Mesendoderm (in vitro differentiated cells): ENCODE results near the gene RBMS1.
"Not testable (repeated sequence)": the region's sequence is repeated elsewhere in the genome, so short reads cannot be mapped to it uniquely, and the experiment has no call there.

Source experiments
- DNase-seq: peaks from one replicate; pipeline ENCODE4 v3.0.0; 2013
- H2AK5ac ChIP-seq: 2 replicates; pipeline ENCODE4 v1.6.1; 2013; ENCODE audit warnings: low read length, inconsistent platforms
- H2BK120ac ChIP-seq: 2 replicates; pipeline ENCODE4 v1.6.1; 2013; ENCODE audit warnings: low read depth, mild to moderate bottlenecking, low read length, moderate library complexity, mixed read lengths
- H2BK15ac ChIP-seq: replicated peaks from 2 replicates; pipeline ENCODE4 v1.6.1; 2013; ENCODE audit warnings: low read depth, mild to moderate bottlenecking, moderate library complexity
- H2BK5ac ChIP-seq: 2 replicates; pipeline ENCODE4 v1.6.1; 2013; ENCODE audit warnings: low read length, inconsistent platforms
- H3K18ac ChIP-seq: 2 replicates; pipeline ENCODE4 v1.6.1; 2013; ENCODE audit warnings: mild to moderate bottlenecking, low read length, mixed read lengths
- H3K23ac ChIP-seq: one replicate; pipeline ENCODE4 v1.6.1; 2013; ENCODE audit warnings: low read length
- H3K27ac ChIP-seq: 2 replicates; pipeline ENCODE4 v1.5.1; 2013; ENCODE audit warnings: low read depth, mild to moderate bottlenecking, inconsistent platforms, low read length, moderate library complexity
- H3K27me3 ChIP-seq: 2 replicates; pipeline ENCODE4 v1.6.1; 2013; ENCODE audit warnings: low read length, control low read depth, mild to moderate bottlenecking, inconsistent platforms; ENCODE audit not compliant: insufficient read depth, poor library complexity
- H3K36me3 ChIP-seq: 2 replicates; pipeline ENCODE4 v1.6.1; 2013; ENCODE audit warnings: low read length, inconsistent platforms; ENCODE audit not compliant: control insufficient read depth, insufficient read depth
- H3K4ac ChIP-seq: one replicate; pipeline ENCODE4 v1.6.1; 2013; ENCODE audit warnings: low read depth, mild to moderate bottlenecking, low read length, moderate library complexity
- H3K4me1 ChIP-seq: 2 replicates; pipeline ENCODE4 v1.6.1; 2013; ENCODE audit warnings: low read depth, low read length, inconsistent platforms; ENCODE audit not compliant: control insufficient read depth
- H3K4me2 ChIP-seq: 2 replicates; pipeline ENCODE4 v1.6.1; 2013; ENCODE audit warnings: low read length
- H3K4me3 ChIP-seq: 2 replicates; pipeline ENCODE4 v1.5.1; 2013; ENCODE audit warnings: mild to moderate bottlenecking, low read length
- H3K56ac ChIP-seq: one replicate; pipeline ENCODE4 v1.6.1; 2013; ENCODE audit warnings: low read length
- H3K79me1 ChIP-seq: 2 replicates; pipeline ENCODE4 v1.6.1; 2013; ENCODE audit warnings: low read length, inconsistent platforms
- H3K79me2 ChIP-seq: 2 replicates; pipeline ENCODE4 v1.6.1; 2013; ENCODE audit warnings: mild to moderate bottlenecking, low read length; ENCODE audit not compliant: control insufficient read depth, insufficient read depth
- H3K9ac ChIP-seq: 2 replicates; pipeline ENCODE4 v1.6.1; 2013; ENCODE audit warnings: low read length, inconsistent platforms
- H4K5ac ChIP-seq: one replicate; pipeline ENCODE4 v1.6.1; 2013; ENCODE audit warnings: low read length
- H4K8ac ChIP-seq: one replicate; pipeline ENCODE4 v1.6.1; 2013; ENCODE audit warnings: low read depth, mild to moderate bottlenecking, control low read depth, low read length, moderate library complexity
- WGBS: extraction: QIAGEN DNeasy Blood & Tissue Kit; methylation state at CpG from one replicate; pipeline ENCODE4 v1.1.7; 2013; ENCODE audit warnings: low lambda C conversion rate, missing lambda C conversion rate; ENCODE audit not compliant: insufficient coverage; ENCODE audit errors: extremely low coverage; 5-methylcytosine and 5-hydroxymethylcytosine counted together

The RBMS1 gene

DNA sequence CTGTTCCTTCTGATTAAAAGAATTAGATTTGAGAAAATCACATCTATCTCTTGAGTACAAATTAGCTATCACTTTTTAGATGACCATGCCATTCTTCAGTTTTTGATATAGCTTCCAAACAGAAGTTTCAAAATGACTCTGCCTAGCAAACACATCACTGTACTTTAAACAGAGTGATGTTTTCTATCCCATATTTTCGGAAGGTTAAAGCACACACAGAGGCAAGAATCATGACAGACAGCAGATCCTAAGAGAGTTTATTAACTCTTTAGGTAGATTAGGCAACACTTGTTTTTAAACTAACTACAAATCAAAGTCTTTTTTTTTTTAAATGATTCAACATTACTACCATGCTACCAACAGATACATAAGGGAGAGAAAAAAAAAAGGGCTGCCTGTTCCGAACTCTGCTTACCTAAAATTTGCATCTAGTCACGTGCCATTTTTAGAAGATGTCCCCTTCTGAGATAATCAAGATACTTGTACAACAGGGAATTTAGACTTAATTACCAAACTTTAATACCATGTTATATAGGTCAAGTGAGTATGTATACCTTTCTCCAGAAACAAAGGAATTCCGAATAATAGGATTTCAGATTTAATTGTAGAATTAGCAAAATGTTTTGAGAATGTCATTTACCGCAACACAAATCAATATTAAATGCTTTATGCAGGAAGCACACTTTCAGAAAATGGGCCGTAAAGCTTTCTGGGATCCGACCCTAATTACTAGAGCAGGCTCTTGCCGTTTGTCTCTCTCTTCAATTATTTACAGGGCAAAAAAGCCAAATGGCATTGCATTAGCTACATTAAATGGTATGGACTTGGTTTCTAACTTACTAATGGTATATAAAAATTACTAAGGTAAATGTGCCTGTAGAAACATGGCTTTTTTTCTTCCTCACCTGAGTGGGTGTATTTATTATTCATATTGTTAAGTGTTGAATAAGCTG lies 2.6 kb downstream of the RBMS1 start:
- no peak overlapping the region for H3K4me3 ChIP-seq
- H3K4ac ChIP-seq: no peak overlapping the region

DNA sequence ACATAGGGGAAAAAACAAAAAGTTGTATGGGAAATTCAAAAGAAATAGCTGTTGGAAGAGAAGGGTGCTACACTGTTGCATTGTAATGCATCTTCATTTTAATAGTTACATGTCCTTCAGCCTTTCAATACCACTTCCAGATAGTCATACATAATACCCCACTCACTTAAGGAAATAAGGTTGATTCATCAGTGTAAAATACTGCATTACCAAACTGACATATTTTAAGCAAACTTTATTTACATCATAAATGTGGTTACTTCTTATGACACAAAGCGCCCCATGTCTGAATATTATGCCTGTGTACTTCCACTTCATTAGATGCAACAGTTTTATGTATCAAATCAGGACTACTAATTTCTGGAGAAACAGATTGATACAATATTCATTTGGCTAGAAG lies 4.5 kb downstream of the RBMS1 start:
- no peak overlapping the region for H3K4ac ChIP-seq
- no peak overlapping the region for H4K5ac ChIP-seq
- H3K27ac ChIP-seq: no peak overlapping the region
- H3K4me3 ChIP-seq: no peak overlapping the region
- H3K4me1 ChIP-seq: no peaks in the 10 kb centered on the region
- no peak overlapping the region for H3K4me2 ChIP-seq
- no peak overlapping the region for H2BK5ac ChIP-seq
- H3K18ac ChIP-seq: no peak overlapping the region
- no CpG with 5 or more reads among the region's 1 CpG for WGBS
- H2BK120ac ChIP-seq: no peak overlapping the region
- H4K8ac ChIP-seq: no peak overlapping the region
- H3K56ac ChIP-seq: no peak overlapping the region
- no peak overlapping the region for H2BK15ac ChIP-seq
- H3K23ac ChIP-seq: no peak overlapping the region
- no peaks in the 10 kb centered on the region for H3K36me3 ChIP-seq
- peaks cover 44% of the 10 kb centered on the region for H3K79me2 ChIP-seq
- no peak overlapping the region for H3K9ac ChIP-seq
- peaks cover 2% of the 10 kb centered on the region for H3K79me1 ChIP-seq
- no peak overlapping the region for H2AK5ac ChIP-seq
- no peak for DNase-seq
- no peaks in the 10 kb centered on the region for H3K27me3 ChIP-seq

More for the DNA sequence above, 2.6 kb downstream of the RBMS1 start:
- H3K18ac ChIP-seq: no peak overlapping the region
- peak overlapping the region; percentile 28 for H3K4me2 ChIP-seq
- no peak overlapping the region for H4K5ac ChIP-seq
- no peak overlapping the region for H2AK5ac ChIP-seq
- peak overlapping the region; percentile 41 for H3K9ac ChIP-seq
- peaks cover 2% of the 10 kb centered on the region for H3K4me1 ChIP-seq
- H3K23ac ChIP-seq: no peak overlapping the region
- no peak for DNase-seq
- H3K56ac ChIP-seq: no peak overlapping the region
- no peak overlapping the region for H2BK15ac ChIP-seq
- no peaks in the 10 kb centered on the region for H3K36me3 ChIP-seq
- H2BK120ac ChIP-seq: no peak overlapping the region
- no peaks in the 10 kb centered on the region for H3K27me3 ChIP-seq
- WGBS: no CpG with 5 or more reads among the region's 8 CpGs
- no peak overlapping the region for H4K8ac ChIP-seq
- peaks cover 39% of the 10 kb centered on the region for H3K79me2 ChIP-seq
- no peak overlapping the region for H2BK5ac ChIP-seq
- peaks cover 2% of the 10 kb centered on the region for H3K79me1 ChIP-seq
- H3K27ac ChIP-seq: no peak overlapping the region

DNA sequence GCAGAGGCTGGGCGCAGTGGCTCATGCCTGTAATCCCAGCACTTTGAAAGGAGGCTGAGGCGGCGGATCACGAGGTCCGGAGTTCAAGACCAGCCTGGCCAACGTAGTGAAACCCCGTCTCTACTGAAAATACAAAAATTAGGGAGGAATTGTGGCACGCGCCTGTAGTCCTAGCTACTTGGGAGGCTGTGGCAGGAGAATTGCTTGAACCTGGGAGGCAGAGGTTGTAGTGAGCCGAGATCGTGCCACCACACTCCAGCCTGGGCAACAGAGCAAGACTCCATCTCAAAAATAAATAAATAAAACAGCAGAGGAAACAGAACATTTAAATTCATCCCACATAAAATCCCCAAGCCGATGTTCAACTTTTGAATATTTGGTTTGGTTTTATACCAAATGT lies 5.3 kb downstream of the RBMS1 start:
- H2BK5ac ChIP-seq, H4K8ac ChIP-seq, H3K36me3 ChIP-seq, H3K4me1 ChIP-seq, H3K27ac ChIP-seq, H3K4me2 ChIP-seq, H3K27me3 ChIP-seq, H4K5ac ChIP-seq, DNase-seq, H3K18ac ChIP-seq, H3K23ac ChIP-seq, H3K79me1 ChIP-seq, H3K9ac ChIP-seq, H2BK120ac ChIP-seq, H2BK15ac ChIP-seq, H3K4ac ChIP-seq, H3K56ac ChIP-seq, H3K4me3 ChIP-seq, H2AK5ac ChIP-seq: not testable (repeated sequence)
- WGBS: no CpG with 5 or more reads among the region's 12 CpGs
- peaks cover 50% of the 10 kb centered on the region for H3K79me2 ChIP-seq

DNA sequence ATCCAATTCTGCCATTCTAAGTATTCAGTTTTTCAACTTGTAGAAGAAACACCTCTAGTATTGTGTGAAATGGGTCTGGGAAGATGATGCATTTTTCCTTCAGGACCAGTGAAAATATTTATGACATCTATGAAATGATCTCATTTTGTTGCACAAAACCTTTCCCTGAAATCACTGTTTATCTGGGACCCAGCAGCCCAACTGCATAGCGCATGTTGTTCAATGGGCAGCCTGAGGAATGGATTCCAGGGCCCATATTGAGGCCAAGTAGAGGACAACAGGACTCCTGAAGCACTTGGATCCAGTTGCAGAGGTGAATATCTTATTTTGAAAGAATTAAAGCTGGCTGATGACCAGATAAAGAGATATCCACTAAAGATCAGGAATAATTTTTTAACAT lies 7.3 kb downstream of the RBMS1 start:
- whole genome bisulfite sequencing: no CpG with 5 or more reads among the region's 1 CpG
- Histone ChIP-seq H2BK120ac (no peak overlapping the region), H3K4me1 (peaks cover 4% of the 10 kb centered on the region), H3K4me3 (no peak overlapping the region), H2BK5ac (no peak overlapping the region), H3K4me2 (no peak overlapping the region), H4K8ac (no peak overlapping the region), H3K36me3 (no peaks in the 10 kb centered on the region), H3K9ac (no peak overlapping the region), H2AK5ac (no peak overlapping the region), H3K79me1 (peaks cover 5% of the 10 kb centered on the region), H4K5ac (no peak overlapping the region), H3K23ac (no peak overlapping the region), H3K56ac (no peak overlapping the region), H3K4ac (no peak overlapping the region), H3K27ac (no peak overlapping the region), H3K27me3 (no peaks in the 10 kb centered on the region), H2BK15ac (no peak overlapping the region), H3K79me2 (peaks cover 46% of the 10 kb centered on the region), H3K18ac (no peak overlapping the region)
- DNase-seq: no peak

DNA sequence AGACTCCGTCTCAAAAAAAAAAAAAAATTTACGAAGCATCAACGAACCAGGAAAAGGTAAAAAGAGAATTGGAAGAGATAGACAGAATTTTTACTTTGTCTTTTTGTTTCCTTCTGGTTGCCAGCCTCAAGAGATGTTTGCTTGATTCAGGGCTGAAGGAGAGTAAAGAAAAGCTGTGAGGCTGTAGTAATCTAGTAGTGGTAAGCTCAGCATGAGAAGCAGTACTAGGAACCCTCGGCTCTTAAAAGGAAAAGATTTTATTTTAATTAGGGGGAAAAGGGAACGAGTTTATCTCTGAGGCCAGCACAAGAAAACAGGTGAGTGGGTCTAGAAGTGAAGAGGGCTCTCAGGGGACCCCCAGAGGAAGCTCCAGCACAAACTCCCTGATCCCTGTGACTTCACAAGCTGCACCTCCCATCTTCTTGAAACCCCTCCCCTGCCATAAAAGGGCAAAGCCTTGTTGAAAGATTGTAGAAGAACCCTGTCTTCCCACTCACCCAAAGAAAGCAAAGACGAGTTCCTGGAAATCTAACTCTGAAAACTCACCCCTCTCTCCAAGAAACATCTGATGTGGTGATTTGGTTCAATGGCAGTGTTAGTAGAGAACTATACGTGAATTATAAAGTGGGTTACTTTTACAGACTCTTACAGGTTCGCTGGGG lies 8.6 kb downstream of the RBMS1 start:
- no peak overlapping the region for H3K9ac ChIP-seq
- H4K5ac ChIP-seq: no peak overlapping the region
- no peak overlapping the region for H3K4me3 ChIP-seq
- H4K8ac ChIP-seq: no peak overlapping the region
- no peak overlapping the region for H2BK15ac ChIP-seq
- peaks cover 4% of the 10 kb centered on the region for H3K4me1 ChIP-seq
- no peaks in the 10 kb centered on the region for H3K27me3 ChIP-seq
- no peak overlapping the region for H2AK5ac ChIP-seq
- no peak overlapping the region for H3K4me2 ChIP-seq
- H3K79me2 ChIP-seq: peaks cover 44% of the 10 kb centered on the region
- no peak overlapping the region for H3K4ac ChIP-seq
- no peak overlapping the region for H3K18ac ChIP-seq
- H3K27ac ChIP-seq: no peak overlapping the region
- no peak overlapping the region for H2BK120ac ChIP-seq
- DNase-seq: peak; percentile 56
- no CpG with 5 or more reads among the region's 8 CpGs for WGBS
- no peaks in the 10 kb centered on the region for H3K36me3 ChIP-seq
- H3K79me1 ChIP-seq: peaks cover 5% of the 10 kb centered on the region
- H2BK5ac ChIP-seq: no peak overlapping the region
- H3K23ac ChIP-seq: no peak overlapping the region
- no peak overlapping the region for H3K56ac ChIP-seq
